Fibroblast of skin of right quadriceps (primary cell): ENCODE measurements around the gene CTXND2.
"Not testable (repeated sequence)": the region's sequence is repeated elsewhere in the genome, so short reads cannot be mapped to it uniquely, and the experiment has no call there.

ENCODE experiments used
- DNase-seq: peaks from one replicate; pipeline ENCODE4 v3.0.0-alpha.2; 2013

The CTXND2 gene

GRCh38 chr1:150887018-150887417 lies at the start of gene CTXND2:
CTXND2 (plus strand) TSS chr1:150887136; CDS start chr1:150912315, 25,179 bp downstream.
- DNase-seq, result no peak

- not testable (repeated sequence) for DNase-seq
Observed at GRCh38 chr1:150840850-150841249, 46.1 kb upstream of the CTXND2 start.

- no peak for DNase-seq
Observed at GRCh38 chr1:150841626-150842025, 45.3 kb upstream of the CTXND2 start.

GRCh38 chr1:150842343-150842742 lies 44.6 kb upstream of the CTXND2 start:
- no peak for DNase-seq

GRCh38 chr1:150842964-150843363 lies 44.0 kb upstream of the CTXND2 start:
- DNase-seq, result no peak

GRCh38 chr1:150843474-150843873 lies 43.5 kb upstream of the CTXND2 start:
- DNase-seq, result no peak

GRCh38 chr1:150846473-150847146 lies 40.3 kb upstream of the CTXND2 start:
- DNase-seq, result no peak

- DNase-seq, result not testable (repeated sequence)
Observed at GRCh38 chr1:150850801-150851362, 36.1 kb upstream of the CTXND2 start.

- DNase-seq, result not testable (repeated sequence)
Observed at GRCh38 chr1:150852734-150853133, 34.2 kb upstream of the CTXND2 start.

GRCh38 chr1:150863724-150864123 lies 23.2 kb upstream of the CTXND2 start:
- DNase-seq, result no peak

- DNase-seq, result not testable (repeated sequence)
Observed at GRCh38 chr1:150864200-150864599, 22.7 kb upstream of the CTXND2 start.

- DNase-seq, result no peak
Observed at GRCh38 chr1:150869683-150870082, 17.3 kb upstream of the CTXND2 start.

- no peak for DNase-seq
Observed at GRCh38 chr1:150872572-150872971, 14.4 kb upstream of the CTXND2 start.

- DNase-seq, result no peak
Observed at GRCh38 chr1:150873521-150873920, 13.4 kb upstream of the CTXND2 start.

- DNase-seq, result no peak
Observed at GRCh38 chr1:150874455-150875196, 12.3 kb upstream of the CTXND2 start.

- no peak for DNase-seq
Observed at GRCh38 chr1:150875197-150876118, 11.5 kb upstream of the CTXND2 start.

GRCh38 chr1:150876119-150876454 lies 10.8 kb upstream of the CTXND2 start:
- DNase-seq, result peak; percentile 53

- DNase-seq, result peak; percentile 29
Observed at GRCh38 chr1:150878931-150879330, 8.0 kb upstream of the CTXND2 start.

- DNase-seq, result peak; percentile 97
Observed at GRCh38 chr1:150881331-150882070, 5.4 kb upstream of the CTXND2 start.

GRCh38 chr1:150883121-150883520 lies 3.8 kb upstream of the CTXND2 start:
- not testable (repeated sequence) for DNase-seq

GRCh38 chr1:150888727-150889126 lies 1.8 kb downstream of the CTXND2 start:
- no peak for DNase-seq

- DNase-seq, result no peak
Observed at GRCh38 chr1:150890033-150890416, 3.1 kb downstream of the CTXND2 start.
